Suprapubic skin (tissue), 4 donors: Measurements from ENCODE around the gene SPAG9. TPM values are rescaled to one million over a fixed set of nuclear protein-coding genes. Genes with fewer than 3 reads are reported as not detected.
A peak's percentile ranks its signal among the peaks of the same experiment; 100 is the strongest.

Experiments used
- DNase-seq, 2 donors: peaks; one replicate each; pipeline ENCODE4 v3.0.0-alpha.2; 2019; ENCODE audit warnings: low spot score in 2 of 2
- H3K27ac ChIP-seq: fragments of 200-600 bp; sonication (generic); one replicate; pipeline ENCODE4 v1.5.1; 2019
- H3K27me3 ChIP-seq: fragments of 200-600 bp; sonication (generic); one replicate; pipeline ENCODE4 v1.5.1; 2019
- H3K36me3 ChIP-seq: fragments of 200-600 bp; sonication (generic); one replicate; pipeline ENCODE4 v1.5.1; 2019
- H3K4me1 ChIP-seq: fragments of 200-600 bp; sonication (generic); one replicate; pipeline ENCODE4 v1.5.1; 2019
- H3K4me3 ChIP-seq: fragments of 200-600 bp; sonication (generic); one replicate; pipeline ENCODE4 v1.5.1; 2019; ENCODE audit warnings: mild to moderate bottlenecking
- H3K9me3 ChIP-seq: fragments of 200-600 bp; sonication (generic); one replicate; pipeline ENCODE4 v1.5.1; 2019
- EP300 ChIP-seq: sonication (generic); formaldehyde crosslinking; IDR thresholded peaks from one replicate; pipeline ENCODE4 v1.6.1; 2017; ENCODE audit warnings: antibody characterized with exemption
- POLR2A ChIP-seq, 2 donors: fragments of 450-650 bp; IDR thresholded peaks; one replicate each; pipeline ENCODE4 v1.6.1; 2017; ENCODE audit warnings: antibody characterized with exemption in 2 of 2, mild to moderate bottlenecking in 2 of 2, moderate library complexity in 2 of 2
- POLR2AphosphoS5 ChIP-seq, 3 donors: sonication (generic); formaldehyde crosslinking; IDR thresholded peaks; one replicate each; pipeline ENCODE4 v1.6.1; 2017; ENCODE audit warnings: antibody characterized with exemption in 3 of 3
- WGBS: methylation state at CpG from one replicate; pipeline ENCODE4 v1.1.5; 2018; 5-methylcytosine and 5-hydroxymethylcytosine counted together
- total RNA-seq, 4 donors: library from RNA; depleted of rRNA; stranded (reverse); fragments of >200 nt; gene quantifications; one replicate each; pipeline ENCODE4 v1.1.0, GENCODE V29; 2016
- TF ChIP-seq, protein P1 (sequence below), 2 donors: fragments of 200-600 bp in 1 of 2; fragments of 450-650 bp in 1 of 2; sonication (generic) in 1 of 2; IDR thresholded peaks; one replicate each; pipeline ENCODE4 v1.5.1; 2016 to 2019; ENCODE audit warnings: antibody characterized with exemption in 2 of 2, mild to moderate bottlenecking in 1 of 2, moderate library complexity in 1 of 2

The SPAG9 gene
- total RNA-seq, 4 donors from 2014 or later, result 68.8 to 176 (median 80.6) TPM

DNA sequence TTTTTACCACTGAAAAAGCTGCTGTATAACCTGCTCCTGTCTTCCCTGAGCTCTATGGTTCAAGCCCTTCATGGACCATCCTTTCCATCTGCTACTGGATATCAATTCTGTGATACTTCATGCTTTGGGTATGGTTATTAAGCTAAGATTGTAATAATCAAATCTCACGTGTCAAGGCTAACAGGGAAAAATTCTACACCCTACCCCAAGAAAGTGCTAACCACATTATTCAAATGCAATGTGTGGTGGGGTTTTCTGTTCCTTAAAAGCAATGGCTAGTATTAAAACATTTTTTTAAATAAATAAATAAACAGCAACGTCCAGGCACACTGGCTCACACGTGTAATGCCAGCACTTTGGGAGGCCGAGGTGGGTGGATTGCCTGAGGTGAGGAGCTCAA is 65.9 kb downstream of the SPAG9 start:
- 88% methylated on average over 4 of the region's 4 CpGs for WGBS

DNA sequence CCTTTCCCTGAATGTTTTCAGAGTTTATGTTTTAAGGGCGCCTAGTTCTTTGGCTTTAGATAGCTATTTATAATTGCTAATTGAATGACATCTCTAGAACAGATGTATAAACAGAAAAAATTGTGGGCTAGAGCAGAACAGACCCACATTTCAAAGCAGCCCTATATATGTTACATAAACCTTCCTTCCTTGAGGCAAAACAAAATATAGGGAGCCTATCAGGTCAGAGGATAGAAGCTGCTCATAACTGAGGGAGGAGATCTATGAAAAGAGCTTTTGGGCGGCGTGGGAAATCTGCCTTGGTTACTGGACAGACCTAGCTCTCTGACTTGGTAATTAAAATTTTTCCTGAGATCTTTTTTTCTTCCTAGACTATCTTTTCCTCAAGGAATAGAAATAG is 68.4 kb downstream of the SPAG9 start:
- no peak for TF ChIP-seq POLR2A (IDR thresholded peaks at IDR 0.05)
- TF ChIP-seq, protein P1, sequence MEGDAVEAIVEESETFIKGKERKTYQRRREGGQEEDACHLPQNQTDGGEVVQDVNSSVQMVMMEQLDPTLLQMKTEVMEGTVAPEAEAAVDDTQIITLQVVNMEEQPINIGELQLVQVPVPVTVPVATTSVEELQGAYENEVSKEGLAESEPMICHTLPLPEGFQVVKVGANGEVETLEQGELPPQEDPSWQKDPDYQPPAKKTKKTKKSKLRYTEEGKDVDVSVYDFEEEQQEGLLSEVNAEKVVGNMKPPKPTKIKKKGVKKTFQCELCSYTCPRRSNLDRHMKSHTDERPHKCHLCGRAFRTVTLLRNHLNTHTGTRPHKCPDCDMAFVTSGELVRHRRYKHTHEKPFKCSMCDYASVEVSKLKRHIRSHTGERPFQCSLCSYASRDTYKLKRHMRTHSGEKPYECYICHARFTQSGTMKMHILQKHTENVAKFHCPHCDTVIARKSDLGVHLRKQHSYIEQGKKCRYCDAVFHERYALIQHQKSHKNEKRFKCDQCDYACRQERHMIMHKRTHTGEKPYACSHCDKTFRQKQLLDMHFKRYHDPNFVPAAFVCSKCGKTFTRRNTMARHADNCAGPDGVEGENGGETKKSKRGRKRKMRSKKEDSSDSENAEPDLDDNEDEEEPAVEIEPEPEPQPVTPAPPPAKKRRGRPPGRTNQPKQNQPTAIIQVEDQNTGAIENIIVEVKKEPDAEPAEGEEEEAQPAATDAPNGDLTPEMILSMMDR (IDR thresholded peaks at IDR 0.05), result no peak
- TF ChIP-seq EP300, result no peak
- TF ChIP-seq POLR2AphosphoS5 (IDR thresholded peaks at IDR 0.05), result no peak
- WGBS, result 83% methylated on average over 3 of the region's 3 CpGs
- Histone ChIP-seq H3K27ac (no peak overlapping the region), H3K27me3 (no peaks in the 10 kb centered on the region), H3K36me3 (no peaks in the 10 kb centered on the region), H3K9me3 (no peaks in the 10 kb centered on the region), H3K4me3 (no peak overlapping the region), H3K4me1 (peaks cover 26% of the 10 kb centered on the region)
- no peak for DNase-seq

More for the DNA sequence above, 65.9 kb downstream of the SPAG9 start:
- TF ChIP-seq, protein P1 (IDR thresholded peaks at IDR 0.05), result no peak
- no peak for TF ChIP-seq EP300
- TF ChIP-seq POLR2A (IDR thresholded peaks at IDR 0.05), result no peak
- no peak for TF ChIP-seq POLR2AphosphoS5 (IDR thresholded peaks at IDR 0.05)
- H3K4me1 ChIP-seq, result peaks cover 27% of the 10 kb centered on the region
- H3K36me3 ChIP-seq, result no peaks in the 10 kb centered on the region
- DNase-seq, result no peak
- H3K27ac ChIP-seq, result no peak overlapping the region
- no peaks in the 10 kb centered on the region for H3K27me3 ChIP-seq
- no peaks in the 10 kb centered on the region for H3K9me3 ChIP-seq
- H3K4me3 ChIP-seq, result no peak overlapping the region

DNA sequence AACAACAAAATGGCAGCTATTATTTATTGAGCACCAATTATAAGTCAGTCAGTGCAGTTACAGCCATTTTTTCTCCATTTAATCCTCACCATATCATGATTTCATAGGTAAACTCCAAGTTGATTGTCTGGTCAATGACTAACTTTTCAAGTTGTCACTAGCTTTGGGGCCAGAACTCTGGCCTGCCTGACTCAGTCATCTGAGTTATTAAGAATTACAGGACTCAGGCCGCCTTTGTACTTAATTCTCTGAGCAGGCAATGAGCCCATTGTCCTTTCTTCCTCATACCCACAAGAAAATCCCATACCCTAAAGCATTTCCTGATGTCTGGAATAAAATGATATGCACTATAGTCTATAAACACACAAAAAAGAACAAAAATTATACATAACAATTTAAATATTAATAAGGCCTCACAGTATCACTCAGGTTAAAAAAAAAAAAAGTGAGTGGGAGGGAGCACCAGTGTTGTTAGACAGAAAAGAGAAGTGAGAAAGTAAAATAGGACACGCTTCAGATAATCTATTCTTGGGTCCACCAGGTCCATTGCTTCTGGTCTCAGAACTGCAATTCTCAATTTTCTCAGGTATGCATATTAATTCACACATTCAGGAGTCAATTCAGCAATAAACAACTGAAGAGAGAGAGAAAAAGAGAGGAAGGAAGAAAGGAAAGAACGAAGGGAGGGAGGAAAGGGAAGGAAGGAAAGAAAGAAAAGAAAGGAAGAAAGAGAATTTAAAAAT is 70.2 kb downstream of the SPAG9 start:
- no peak for DNase-seq
- no peak overlapping the region for H3K4me3 ChIP-seq
- H3K4me1 ChIP-seq, result peaks cover 33% of the 10 kb centered on the region
- no peaks in the 10 kb centered on the region for H3K36me3 ChIP-seq
- no peaks in the 10 kb centered on the region for H3K27me3 ChIP-seq
- 74% methylated on average over 3 of the region's 3 CpGs for WGBS
- H3K27ac ChIP-seq, result no peak overlapping the region
- no peaks in the 10 kb centered on the region for H3K9me3 ChIP-seq
- TF ChIP-seq, protein P1 (IDR thresholded peaks at IDR 0.05), result no peak
- no peak for TF ChIP-seq EP300
- no peak for TF ChIP-seq POLR2AphosphoS5 (IDR thresholded peaks at IDR 0.05)
- TF ChIP-seq POLR2A (IDR thresholded peaks at IDR 0.05), result no peak

DNA sequence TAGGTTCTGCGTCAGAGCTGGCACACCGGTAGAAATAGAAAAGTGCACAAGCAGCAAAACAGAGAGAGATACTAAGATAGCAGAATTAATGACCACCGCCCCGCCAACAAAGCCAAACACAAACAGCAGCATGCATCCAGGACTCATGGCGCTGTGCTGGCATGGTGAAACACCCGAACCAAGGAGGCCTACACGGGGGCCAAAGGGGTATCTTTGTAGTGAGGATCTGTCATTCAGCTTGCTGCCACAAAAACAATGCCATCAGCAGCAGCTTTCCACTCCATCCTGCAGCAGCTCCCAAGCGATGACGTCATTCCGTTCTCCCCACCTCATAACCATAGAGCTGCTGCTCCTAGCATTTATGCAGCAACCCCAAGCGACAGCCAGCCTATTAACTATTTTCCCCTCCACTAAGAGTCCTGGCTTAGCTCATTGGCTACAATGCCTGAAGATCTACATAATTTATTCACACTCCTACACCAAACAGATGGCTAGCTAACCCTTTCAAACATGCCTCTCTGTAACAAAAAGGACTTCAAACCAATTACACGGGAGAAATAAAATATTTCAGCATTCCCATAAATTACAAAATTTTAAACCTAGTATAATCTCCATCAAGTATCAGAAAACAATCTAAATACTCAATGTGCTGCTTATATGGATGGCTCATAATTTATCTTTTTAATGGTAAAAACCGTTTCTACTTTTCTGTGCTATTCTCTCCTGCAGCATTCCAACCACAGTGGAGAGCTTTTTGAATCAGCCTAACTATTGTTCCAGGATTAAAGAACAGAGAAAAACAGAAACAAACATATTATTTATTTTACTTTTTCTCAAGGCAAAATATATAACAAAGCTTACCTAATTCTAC is 73.9 kb downstream of the SPAG9 start:
- DNase-seq, result no peak
- Histone ChIP-seq H3K27me3 (no peaks in the 10 kb centered on the region), H3K9me3 (no peaks in the 10 kb centered on the region), H3K36me3 (no peaks in the 10 kb centered on the region), H3K4me3 (peak overlapping the region; percentile 29), H3K4me1 (peaks cover 34% of the 10 kb centered on the region), H3K27ac (peak overlapping the region; percentile 24)
- TF ChIP-seq POLR2A (IDR thresholded peaks at IDR 0.05) (no peak), EP300 (no peak), POLR2AphosphoS5 (IDR thresholded peaks at IDR 0.05) (no peak)
- TF ChIP-seq, protein P1 (IDR thresholded peaks at IDR 0.05), result no peak
- 43% methylated on average over 13 of the region's 13 CpGs for WGBS

DNA sequence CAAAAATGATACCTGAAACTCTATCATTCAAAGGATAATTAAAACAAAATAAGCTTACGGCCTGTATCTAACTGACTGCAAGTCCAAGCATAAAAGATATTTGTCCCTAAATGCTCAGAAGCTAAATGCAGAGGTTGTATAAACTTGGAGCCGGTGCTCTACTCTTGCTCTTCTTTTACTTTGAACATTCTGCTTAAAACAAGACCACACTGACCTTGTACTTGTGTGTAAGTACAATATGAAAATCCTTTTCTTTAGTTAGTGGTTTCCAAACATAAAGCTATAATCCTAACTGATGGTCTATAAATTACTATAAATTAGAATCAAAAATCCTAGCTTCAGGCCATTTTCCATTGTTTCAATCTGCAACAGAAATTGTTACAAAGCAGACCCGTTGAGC is 74.6 kb downstream of the SPAG9 start:
- Histone ChIP-seq H3K4me3 (peak overlapping the region; percentile 29), H3K36me3 (no peaks in the 10 kb centered on the region), H3K27ac (peak overlapping the region; percentile 24), H3K4me1 (peaks cover 32% of the 10 kb centered on the region), H3K27me3 (no peaks in the 10 kb centered on the region), H3K9me3 (no peaks in the 10 kb centered on the region)
- no peak for DNase-seq
- TF ChIP-seq POLR2AphosphoS5 (IDR thresholded peaks at IDR 0.05), result no peak
- TF ChIP-seq, protein P1 (IDR thresholded peaks at IDR 0.05), result no peak
- TF ChIP-seq EP300, result no peak
- TF ChIP-seq POLR2A (IDR thresholded peaks at IDR 0.05), result no peak
- WGBS, result 58% methylated on average over 3 of the region's 3 CpGs
